Astrocyte of the cerebellum (primary cell): Measurements from ENCODE around the gene STON2.

Experiments used
- DNase-seq: peaks from one replicate; pipeline ENCODE4 v3.0.0-alpha.2; 2011; ENCODE audit warnings: low read depth
- H3K4me3 ChIP-seq: 2 replicates; pipeline ENCODE4 v1.5.1; 2011; ENCODE audit warnings: mild to moderate bottlenecking, low read depth, low read length, moderate library complexity
- CTCF ChIP-seq: IDR thresholded peaks from 2 replicates; pipeline ENCODE4 v1.5.1; 2012; ENCODE audit warnings: low read length, low read depth, moderate library complexity, mild to moderate bottlenecking; ENCODE audit errors: missing control alignments
- in situ Hi-C: cut with HindIII; loops from 2 replicates; pipeline ENCODE4 v1.10.0; 2017; ENCODE audit warnings: low sequenced_read_pairs

Gene STON2

DNA sequence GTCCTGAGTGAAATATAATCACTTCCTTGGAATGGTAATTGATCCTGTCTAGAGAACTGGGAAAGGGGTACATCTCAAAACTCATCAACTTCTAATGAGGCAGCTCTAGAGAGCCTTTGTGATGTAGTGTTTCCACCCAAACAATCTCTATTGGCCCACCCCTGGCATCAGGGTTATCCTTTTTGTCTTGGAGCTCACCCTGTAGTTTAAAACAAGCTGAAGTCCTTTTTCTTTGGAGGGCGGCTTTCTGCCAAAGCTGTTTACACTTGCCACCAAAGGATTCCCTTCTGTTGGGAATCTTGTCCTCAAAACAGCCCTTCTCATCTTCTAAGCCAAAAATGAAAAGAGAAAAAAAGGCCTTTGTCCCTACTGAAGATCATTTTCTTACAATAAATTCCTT lies 118.8 kb downstream of the STON2 start:
- no peak for DNase-seq
- in situ Hi-C loops = no loop called here
- TF ChIP-seq CTCF = no peak
- no peak overlapping the region for H3K4me3 ChIP-seq

- no peak for DNase-seq
- no peak for TF ChIP-seq CTCF
- no peak overlapping the region for H3K4me3 ChIP-seq
- in situ Hi-C loops = no loop called here
Measured at GRCh38 chr14:81280136-81280791, 119.9 kb downstream of the STON2 start.

GRCh38 chr14:81277096-81277495 lies 123.0 kb downstream of the STON2 start:
- no peak overlapping the region for H3K4me3 ChIP-seq
- no peak for TF ChIP-seq CTCF
- in situ Hi-C loops = no loop called here
- DNase-seq = no peak

DNA sequence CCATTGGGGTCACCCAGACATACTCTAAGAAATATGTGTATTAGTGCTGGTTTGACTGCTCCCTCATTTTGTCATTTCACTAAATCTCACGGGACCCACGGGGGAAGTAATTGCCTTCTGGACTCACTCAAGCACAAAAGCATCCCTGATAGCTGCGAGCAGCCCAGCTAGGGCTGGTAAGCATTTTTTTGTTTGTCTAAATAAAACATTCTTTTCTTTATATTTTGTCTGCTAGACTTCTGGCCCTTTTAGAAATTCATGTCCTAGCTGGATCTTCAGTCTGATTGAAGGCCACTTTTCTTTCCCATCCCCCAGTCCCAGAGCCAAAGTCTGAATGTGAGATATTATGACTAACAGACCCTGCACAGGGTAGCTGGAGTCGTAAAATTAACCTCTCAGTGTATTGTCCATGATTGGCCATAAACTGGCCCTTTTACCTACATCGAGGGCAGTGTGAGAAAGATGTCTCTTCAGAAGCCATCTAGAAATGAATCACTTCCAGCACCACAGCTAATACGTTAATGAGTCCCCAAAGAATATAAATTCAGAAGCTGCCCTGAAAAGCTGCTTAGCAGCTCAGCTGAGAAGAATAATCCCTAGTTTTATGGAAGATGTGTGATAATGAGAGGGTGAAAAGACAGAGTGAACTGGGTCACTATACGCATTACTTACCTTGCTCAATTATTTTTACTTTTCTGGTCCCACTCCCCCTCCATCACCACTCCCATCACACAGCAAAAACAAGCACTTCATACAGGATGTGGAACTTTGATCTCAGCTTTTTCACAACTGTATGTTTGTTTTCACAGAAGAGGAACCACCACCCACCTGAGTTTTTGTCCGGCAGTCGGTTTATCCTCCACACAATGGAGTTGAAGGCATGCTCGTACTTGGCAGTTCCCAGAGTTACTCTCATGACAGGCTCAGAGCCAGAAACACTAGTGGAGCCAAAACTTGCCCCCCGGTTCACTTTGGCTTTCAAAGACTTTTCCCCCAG lies 123.8 kb downstream of the STON2 start:
- no peak for DNase-seq
- in situ Hi-C loops = no loop called here
- no peak overlapping the region for H3K4me3 ChIP-seq
- TF ChIP-seq CTCF = no peak

GRCh38 chr14:81275305-81276072 lies 124.6 kb downstream of the STON2 start:
- no peak overlapping the region for H3K4me3 ChIP-seq
- no peak for TF ChIP-seq CTCF
- DNase-seq = no peak
- in situ Hi-C loops = no loop called here

DNA sequence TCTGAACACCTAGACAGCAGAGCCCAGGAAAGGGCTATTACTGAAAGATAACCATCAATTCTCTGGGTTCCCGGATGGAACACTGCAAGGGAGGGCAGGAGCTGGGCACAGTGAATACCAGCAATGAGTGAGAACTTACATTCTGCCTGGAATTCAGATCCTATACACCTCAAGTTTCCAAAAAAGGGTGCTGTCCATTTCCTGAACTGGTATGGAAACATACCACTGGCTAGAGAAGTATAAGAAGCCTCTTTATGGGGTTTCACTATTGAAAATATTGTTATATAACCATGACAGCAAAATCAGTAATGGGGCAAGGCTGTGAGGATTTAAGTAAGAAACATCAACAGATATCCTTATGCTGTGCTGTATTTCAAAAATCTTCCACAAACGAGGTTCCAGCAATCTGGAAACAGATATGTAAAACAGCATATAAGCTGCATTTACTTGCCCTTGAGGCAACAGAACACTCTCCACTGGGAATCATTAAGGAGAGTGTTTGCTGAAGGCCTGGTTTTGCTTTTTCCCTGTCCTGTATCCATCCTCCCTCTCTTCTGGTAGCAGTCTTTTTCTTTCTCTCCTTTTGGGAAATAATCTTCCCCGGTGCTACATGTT lies 126.1 kb downstream of the STON2 start:
- no peak overlapping the region for H3K4me3 ChIP-seq
- no peak for TF ChIP-seq CTCF
- DNase-seq = no peak
- in situ Hi-C loops = loop anchor here (25.0 kb wide), 1 partner anchor 188 kb away; no protein-coding TSS in a partner anchor
